PFSK-1 (cell line): ENCODE measurements around the gene ABCC1.

Experiments
- FOXP2 ChIP-seq: optimal IDR thresholded peaks from 2 replicates; pipeline ENCODE3; 2011; ENCODE audit warnings: borderline replicate concordance, control low read depth, inconsistent platforms; ENCODE audit not compliant: insufficient read depth; ENCODE audit errors: extremely low read length, extremely low read depth
- POLR2AphosphoS5 ChIP-seq: IDR thresholded peaks from 2 replicates; pipeline ENCODE4 v1.6.1; 2012; ENCODE audit warnings: low read depth, mild to moderate bottlenecking, control low read depth, low read length, moderate library complexity
- REST ChIP-seq, 2 experiments: IDR thresholded peaks; 2 replicates each; pipeline versions ENCODE4 v1.6.1 to v1.8.0; 2011 to 2012; ENCODE audit warnings: low read depth in 2 of 2, low read length in 2 of 2, control low read depth in 1 of 2, inconsistent platforms in 1 of 2, mild to moderate bottlenecking in 1 of 2, moderate library complexity in 1 of 2; ENCODE audit not compliant: insufficient read depth in 1 of 2
- SIN3A ChIP-seq: IDR thresholded peaks from 2 replicates; pipeline ENCODE4 v1.6.1; 2012; ENCODE audit warnings: mild to moderate bottlenecking, low read length, moderate library complexity, borderline replicate concordance; ENCODE audit not compliant: insufficient read depth
- TAF1 ChIP-seq: IDR thresholded peaks from 2 replicates; pipeline ENCODE4 v1.6.1; 2012; ENCODE audit warnings: low read length, control low read depth, borderline replicate concordance; ENCODE audit not compliant: insufficient read depth

Gene ABCC1

GRCh38 chr16:16178455-16179162 is 229.2 kb downstream of the ABCC1 start:
- TF ChIP-seq POLR2AphosphoS5 = no peak
- no peak for TF ChIP-seq REST (IDR thresholded peaks at IDR 0.05; ENCODE audit: insufficient read depth in 1 of 2, low read depth in 2 of 2, low read length in 2 of 2)
- no peak for TF ChIP-seq FOXP2
- no peak for TF ChIP-seq SIN3A
- TF ChIP-seq TAF1 = no peak

- TF ChIP-seq POLR2AphosphoS5 (no peak), FOXP2 (no peak), TAF1 (no peak), SIN3A (no peak), REST (IDR thresholded peaks at IDR 0.05; ENCODE audit: insufficient read depth in 1 of 2, low read depth in 2 of 2, low read length in 2 of 2) (no peak)
Measured at GRCh38 chr16:16182918-16183317, 233.5 kb downstream of the ABCC1 start.

GRCh38 chr16:16183562-16183961 is 234.1 kb downstream of the ABCC1 start:
- no peak for TF ChIP-seq TAF1
- TF ChIP-seq FOXP2 = no peak
- TF ChIP-seq POLR2AphosphoS5 = no peak
- no peak for TF ChIP-seq REST (IDR thresholded peaks at IDR 0.05; ENCODE audit: insufficient read depth in 1 of 2, low read depth in 2 of 2, low read length in 2 of 2)
- no peak for TF ChIP-seq SIN3A

- TF ChIP-seq POLR2AphosphoS5 (no peak), FOXP2 (no peak), REST (IDR thresholded peaks at IDR 0.05; ENCODE audit: insufficient read depth in 1 of 2, low read depth in 2 of 2, low read length in 2 of 2) (no peak), TAF1 (no peak), SIN3A (no peak)
Measured at GRCh38 chr16:16184594-16184993, 235.2 kb downstream of the ABCC1 start.

- TF ChIP-seq TAF1 (no peak), SIN3A (no peak), REST (IDR thresholded peaks at IDR 0.05; ENCODE audit: insufficient read depth in 1 of 2, low read depth in 2 of 2, low read length in 2 of 2) (no peak), POLR2AphosphoS5 (no peak), FOXP2 (no peak)
Measured at GRCh38 chr16:16185095-16185494, 235.7 kb downstream of the ABCC1 start.
